T-helper 17 cell (primary cell): Measurements from ENCODE around the gene STK32C. TPM values are rescaled to one million over a fixed set of nuclear protein-coding genes. Genes with fewer than 3 reads are reported as not detected.
"Not testable (repeated sequence)": the region's sequence is repeated elsewhere in the genome, so short reads cannot be mapped to it uniquely, and the experiment has no call there.

Source experiments
- ATAC-seq: fragments of 150-1000 bp; cut with Tn5 transposase; 2 replicates; pipeline ENCODE4 v1.10.0; 2021; ENCODE audit warnings: mild to moderate bottlenecking, moderate library complexity
- DNase-seq, 3 donors: peaks; one replicate each; pipeline versions ENCODE4 v3.0.0 to v3.0.0-alpha.2; 2020 to 2021
- H3K9me3 ChIP-seq: one replicate; pipeline ENCODE4 v1.7.0; 2013; ENCODE audit warnings: low read length, mild to moderate bottlenecking; ENCODE audit not compliant: control insufficient read depth, poor library complexity, severe bottlenecking
- H3K27ac Mint-ChIP-seq: one replicate; pipeline ENCODE4 v1.8.0; 2022; ENCODE audit warnings: mild to moderate bottlenecking, moderate library complexity, mixed read lengths
- H3K27me3 Mint-ChIP-seq: one replicate; pipeline ENCODE4 v1.8.0; 2022; ENCODE audit warnings: mixed read lengths
- H3K36me3 Mint-ChIP-seq: one replicate; pipeline ENCODE4 v1.8.0; 2022; ENCODE audit warnings: low read depth, mixed read lengths
- H3K4me1 Mint-ChIP-seq: one replicate; pipeline ENCODE4 v1.8.0; 2022; ENCODE audit warnings: mild to moderate bottlenecking, mixed read lengths
- H3K4me3 Mint-ChIP-seq: one replicate; pipeline ENCODE4 v1.8.0; 2022; ENCODE audit warnings: mild to moderate bottlenecking, moderate library complexity, mixed read lengths
- total RNA-seq, 4 donors: library from RNA in 2 of 4; stranded (reverse) in 2 of 4; gene quantifications; one replicate each; pipeline ENCODE4 v1.2.3 and lab custom pipeline; 2022 to 2026

The STK32C gene
- total RNA-seq (1 to 10 TPM; 7.1 to 8.4 TPM), total RNA-seq (lab: John Stamatoyannopoulos, UW) (5.5 to 11.5 reads per million in 2 donors)

GRCh38 chr10:132307823-132308586 lies at the start of gene STK32C:
Gene STK32C (minus strand): TSS chr10:132307950. CDS start chr10:132307833, 117 bp downstream.
- Mint-ChIP-seq H3K27me3 (no peaks in the 10 kb centered on the region), H3K4me3 (peak within 1 kb of the TSS; percentile 94), H3K27ac (peak within 1 kb of the TSS; percentile 41), H3K36me3 (no peaks in the 10 kb centered on the region), H3K4me1 (peaks cover 7% of the 10 kb centered on the region)
- DNase-seq = peak; percentile 76 to 92 (median 89)
- H3K9me3 ChIP-seq = no peaks in the 10 kb centered on the region
- peak; percentile 90 for ATAC-seq

GRCh38 chr10:132356621-132357195 lies 49.0 kb upstream of the STK32C start:
- DNase-seq (no peak), ATAC-seq (no peak)
- H3K4me3 Mint-ChIP-seq = no peak overlapping the region
- no peaks in the 10 kb centered on the region for H3K36me3 Mint-ChIP-seq
- H3K9me3 ChIP-seq = no peaks in the 10 kb centered on the region
- H3K27me3 Mint-ChIP-seq = no peaks in the 10 kb centered on the region
- H3K27ac Mint-ChIP-seq = no peak overlapping the region
- peaks cover 6% of the 10 kb centered on the region for H3K4me1 Mint-ChIP-seq

- Mint-ChIP-seq H3K27me3 (no peaks in the 10 kb centered on the region), H3K36me3 (no peaks in the 10 kb centered on the region), H3K27ac (no peak overlapping the region), H3K4me3 (no peak overlapping the region), H3K4me1 (peaks cover 6% of the 10 kb centered on the region)
- ATAC-seq (no peak), DNase-seq (no peak)
- H3K9me3 ChIP-seq = no peaks in the 10 kb centered on the region
These were observed 48.0 kb upstream of the STK32C start for GRCh38 chr10:132355754-132356153.

- Mint-ChIP-seq H3K27me3 (no peaks in the 10 kb centered on the region), H3K4me3 (no peak overlapping the region), H3K4me1 (peaks cover 6% of the 10 kb centered on the region), H3K27ac (no peak overlapping the region), H3K36me3 (no peaks in the 10 kb centered on the region)
- ATAC-seq = no peak
- H3K9me3 ChIP-seq = no peaks in the 10 kb centered on the region
- no peak for DNase-seq
These were observed 47.5 kb upstream of the STK32C start for GRCh38 chr10:132355297-132355696.

- DNase-seq (no peak), ATAC-seq (no peak)
- no peak overlapping the region for H3K27ac Mint-ChIP-seq
- no peaks in the 10 kb centered on the region for H3K9me3 ChIP-seq
- no peak overlapping the region for H3K4me3 Mint-ChIP-seq
- no peaks in the 10 kb centered on the region for H3K27me3 Mint-ChIP-seq
- H3K36me3 Mint-ChIP-seq = no peaks in the 10 kb centered on the region
- peaks cover 6% of the 10 kb centered on the region for H3K4me1 Mint-ChIP-seq
These were observed 46.8 kb upstream of the STK32C start for GRCh38 chr10:132354356-132355094.

- no peak for DNase-seq
- Mint-ChIP-seq H3K36me3 (no peaks in the 10 kb centered on the region), H3K27ac (no peak overlapping the region), H3K4me1 (peaks cover 6% of the 10 kb centered on the region), H3K27me3 (no peaks in the 10 kb centered on the region), H3K4me3 (peak overlapping the region; percentile 41)
- no peaks in the 10 kb centered on the region for H3K9me3 ChIP-seq
- no peak for ATAC-seq
These were observed 46.0 kb upstream of the STK32C start for GRCh38 chr10:132353456-132354355.

GRCh38 chr10:132352462-132353308 lies 44.9 kb upstream of the STK32C start:
- Mint-ChIP-seq H3K27ac (peak overlapping the region; percentile 14), H3K4me3 (peak overlapping the region; percentile 41)
- not testable (repeated sequence) for H3K4me1 Mint-ChIP-seq, H3K27me3 Mint-ChIP-seq, H3K36me3 Mint-ChIP-seq, H3K9me3 ChIP-seq
- peak; percentile 86 for ATAC-seq
- DNase-seq = peak; percentile 57 to 73 (median 61)

GRCh38 chr10:132351611-132352010 lies 43.9 kb upstream of the STK32C start:
- Mint-ChIP-seq H3K4me1 (peaks cover 6% of the 10 kb centered on the region), H3K27me3 (no peaks in the 10 kb centered on the region), H3K27ac (no peak overlapping the region), H3K4me3 (no peak overlapping the region), H3K36me3 (no peaks in the 10 kb centered on the region)
- H3K9me3 ChIP-seq = no peaks in the 10 kb centered on the region
- ATAC-seq (no peak), DNase-seq (no peak)

GRCh38 chr10:132350946-132351345 lies 43.2 kb upstream of the STK32C start:
- H3K27me3 Mint-ChIP-seq = no peaks in the 10 kb centered on the region

GRCh38 chr10:132350391-132350790 lies 42.6 kb upstream of the STK32C start:
- no peaks in the 10 kb centered on the region for H3K36me3 Mint-ChIP-seq
- H3K4me1 Mint-ChIP-seq = peaks cover 6% of the 10 kb centered on the region
- H3K27ac Mint-ChIP-seq = no peak overlapping the region
- H3K4me3 Mint-ChIP-seq = no peak overlapping the region
- H3K27me3 Mint-ChIP-seq = no peaks in the 10 kb centered on the region
- no peaks in the 10 kb centered on the region for H3K9me3 ChIP-seq
- ATAC-seq (no peak), DNase-seq (no peak)

More at GRCh38 chr10:132350946-132351345, 43.2 kb upstream of the STK32C start:
- no peak overlapping the region for H3K27ac Mint-ChIP-seq
- ATAC-seq (no peak), DNase-seq (no peak)
- no peak overlapping the region for H3K4me3 Mint-ChIP-seq
- peaks cover 6% of the 10 kb centered on the region for H3K4me1 Mint-ChIP-seq
- no peaks in the 10 kb centered on the region for H3K36me3 Mint-ChIP-seq
- H3K9me3 ChIP-seq = no peaks in the 10 kb centered on the region

GRCh38 chr10:132349766-132350165 lies 42.0 kb upstream of the STK32C start:
- ATAC-seq = no peak
- Mint-ChIP-seq H3K27ac (no peak overlapping the region), H3K27me3 (no peaks in the 10 kb centered on the region), H3K4me3 (no peak overlapping the region), H3K4me1 (peaks cover 8% of the 10 kb centered on the region), H3K36me3 (no peaks in the 10 kb centered on the region)
- H3K9me3 ChIP-seq = no peaks in the 10 kb centered on the region
- no peak for DNase-seq

- H3K9me3 ChIP-seq = no peaks in the 10 kb centered on the region
- no peak overlapping the region for H3K27ac Mint-ChIP-seq
- H3K4me1 Mint-ChIP-seq = peaks cover 5% of the 10 kb centered on the region
- H3K36me3 Mint-ChIP-seq = no peaks in the 10 kb centered on the region
- DNase-seq = no peak
- ATAC-seq = no peak
- H3K4me3 Mint-ChIP-seq = no peak overlapping the region
- no peaks in the 10 kb centered on the region for H3K27me3 Mint-ChIP-seq
These were observed 40.1 kb upstream of the STK32C start for GRCh38 chr10:132347931-132348267.
